ENCODE results near the gene TMUB2.

Gene TMUB2

DNA sequence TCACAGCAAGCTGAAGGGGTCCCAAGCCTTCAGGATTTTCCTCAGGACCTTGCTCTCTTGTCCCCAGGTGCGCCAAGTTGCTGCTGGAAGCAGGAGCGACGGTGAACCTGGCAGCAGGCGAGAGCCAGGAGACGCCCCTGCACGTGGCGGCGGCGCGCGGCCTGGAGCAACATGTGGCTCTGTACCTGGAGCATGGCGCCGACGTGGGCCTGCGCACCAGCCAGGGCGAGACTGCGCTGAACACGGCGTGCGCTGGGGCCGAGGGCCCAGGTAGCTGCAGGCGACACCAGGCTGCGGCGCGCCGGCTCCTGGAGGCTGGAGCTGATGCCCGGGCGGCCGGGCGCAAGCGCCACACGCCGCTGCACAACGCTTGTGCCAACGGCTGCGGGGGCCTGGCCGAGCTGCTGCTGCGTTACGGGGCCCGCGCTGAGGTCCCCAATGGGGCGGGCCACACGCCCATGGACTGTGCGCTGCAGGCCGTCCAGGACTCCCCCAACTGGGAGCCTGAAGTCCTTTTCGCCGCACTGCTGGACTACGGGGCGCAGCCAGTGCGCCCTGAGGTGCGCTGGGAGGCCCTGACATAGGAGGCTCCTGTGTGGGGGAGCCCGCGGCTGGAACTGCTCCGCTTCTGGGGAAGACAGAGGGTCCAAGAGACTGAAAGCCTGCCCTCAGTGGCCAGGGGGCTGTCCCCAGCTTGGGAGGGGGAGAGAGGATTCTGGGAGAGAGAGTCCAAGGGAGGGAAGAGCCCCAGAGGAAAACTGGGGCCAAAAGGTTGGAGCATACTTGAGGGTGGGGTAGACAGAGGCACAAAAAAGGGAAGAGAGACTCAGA, 9.9 kb upstream of the TMUB2 start:
- DNase-seq, result no peak

- no peak for DNase-seq
Observed at GRCh38 chr17:44177640-44178039, 9.1 kb upstream of the TMUB2 start.

GRCh38 chr17:44178133-44178532, 8.6 kb upstream of the TMUB2 start:
- no peak for DNase-seq

- no peak for DNase-seq
Observed at GRCh38 chr17:44183024-44183423, 3.7 kb upstream of the TMUB2 start.

GRCh38 chr17:44184212-44184810, 2.5 kb upstream of the TMUB2 start:
- DNase-seq, result no peak

- DNase-seq, result no peak
Observed at GRCh38 chr17:44187131-44187899, 543 bp downstream of the TMUB2 start.

- no peak for DNase-seq
Observed at GRCh38 chr17:44188576-44189403, 2.0 kb downstream of the TMUB2 start.

DNA sequence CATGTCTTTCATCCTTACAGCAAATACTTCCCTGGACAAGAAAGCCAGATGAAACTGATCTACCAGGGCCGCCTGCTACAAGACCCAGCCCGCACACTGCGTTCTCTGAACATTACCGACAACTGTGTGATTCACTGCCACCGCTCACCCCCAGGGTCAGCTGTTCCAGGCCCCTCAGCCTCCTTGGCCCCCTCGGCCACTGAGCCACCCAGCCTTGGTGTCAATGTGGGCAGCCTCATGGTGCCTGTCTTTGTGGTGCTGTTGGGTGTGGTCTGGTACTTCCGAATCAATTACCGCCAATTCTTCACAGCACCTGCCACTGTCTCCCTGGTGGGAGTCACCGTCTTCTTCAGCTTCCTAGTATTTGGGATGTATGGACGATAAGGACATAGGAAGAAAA, 3.7 kb downstream of the TMUB2 start:
- DNase-seq, result no peak

- no peak for DNase-seq
Observed at GRCh38 chr17:44191369-44191768, 4.6 kb downstream of the TMUB2 start.

DNA sequence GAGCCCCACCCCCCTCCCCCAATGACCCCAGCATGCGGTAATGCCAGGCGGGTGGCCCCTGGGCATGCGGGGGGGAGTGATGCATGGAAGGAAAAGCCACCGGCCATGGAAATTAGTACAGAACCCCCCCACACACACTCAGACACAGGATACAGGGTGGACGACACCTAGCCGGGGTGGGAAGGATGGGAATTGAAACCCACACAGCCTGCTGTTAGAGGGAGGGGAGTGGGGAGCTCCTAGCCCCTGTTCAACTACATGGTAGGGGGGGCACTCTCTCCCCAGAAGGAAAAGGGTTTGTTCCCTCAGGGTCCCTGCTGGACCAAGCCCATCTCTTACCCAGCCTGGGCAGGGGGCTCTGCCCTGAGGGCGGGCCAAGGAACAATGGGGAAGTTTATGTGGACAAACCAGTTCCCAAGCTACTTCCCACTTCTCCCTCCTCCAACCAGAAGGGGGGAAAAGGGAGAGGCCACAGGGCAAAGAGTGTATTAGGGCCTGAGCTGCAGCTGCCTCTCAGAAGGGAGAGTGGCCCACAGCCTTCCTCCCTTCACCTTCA, 5.2 kb downstream of the TMUB2 start:
- no peak for DNase-seq

- no peak for DNase-seq
Observed at GRCh38 chr17:44192750-44193149, 6.0 kb downstream of the TMUB2 start.

DNA sequence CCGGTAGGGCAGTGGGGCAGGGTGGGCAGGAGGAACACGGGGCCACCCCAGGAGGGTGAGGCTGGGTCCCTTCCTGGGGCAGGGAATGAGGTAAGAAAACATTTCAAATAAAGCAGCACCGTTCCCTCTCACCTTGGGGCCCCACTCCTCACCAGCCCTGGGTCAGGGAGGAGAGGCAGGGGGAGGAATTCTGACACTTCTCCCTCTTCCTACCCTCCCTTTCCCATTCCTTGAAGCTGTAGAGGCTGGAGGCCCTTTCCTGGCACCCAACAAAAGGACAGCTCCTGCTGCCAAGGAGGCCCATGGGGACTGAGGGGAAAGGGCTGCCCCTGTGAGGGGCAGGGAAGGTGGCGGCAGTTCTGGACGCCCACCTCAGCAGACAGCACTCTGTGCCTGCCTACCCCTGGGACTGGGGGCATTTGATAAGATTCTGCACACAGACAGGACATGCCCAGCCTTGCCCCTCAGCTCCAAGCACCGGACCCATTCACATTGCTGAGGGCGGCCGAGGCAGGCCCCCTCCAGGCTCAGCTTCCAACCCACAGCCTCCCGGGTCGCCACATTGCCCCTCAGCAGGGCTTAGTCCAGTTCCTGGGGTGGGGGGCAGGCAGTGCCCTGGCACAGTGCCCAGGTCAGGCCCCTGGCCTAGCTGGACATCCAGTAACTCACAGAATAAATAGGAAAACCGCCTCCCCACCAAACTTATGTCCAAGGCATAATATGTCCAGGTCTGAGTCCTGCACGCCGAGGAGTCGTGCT, 6.7 kb downstream of the TMUB2 start:
- DNase-seq, result no peak

DNA sequence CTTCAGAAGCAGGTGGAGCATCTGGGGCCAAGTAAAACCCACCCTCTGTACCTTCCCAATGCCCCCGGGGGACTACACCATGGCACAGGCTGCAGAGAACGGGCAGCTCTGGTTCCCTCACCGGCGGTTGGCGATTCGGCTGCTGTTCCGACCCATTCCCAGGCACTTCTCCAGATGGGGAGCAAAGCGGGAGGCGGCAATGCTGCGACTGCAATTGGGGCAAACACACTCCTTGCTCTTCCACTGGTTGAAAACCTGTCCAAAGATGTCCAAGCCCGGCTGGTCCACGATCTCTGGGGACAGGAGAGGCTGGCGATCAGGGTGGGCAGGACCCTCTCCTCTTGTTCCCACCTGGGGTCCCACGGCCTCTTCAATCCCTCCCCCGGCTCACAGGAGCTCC, 10.3 kb downstream of the TMUB2 start:
- no peak for DNase-seq

GRCh38 chr17:44197980-44198720, 11.4 kb downstream of the TMUB2 start:
- DNase-seq, result peak; percentile 45

GRCh38 chr17:44198721-44199552, 12.2 kb downstream of the TMUB2 start:
- DNase-seq, result no peak

DNA sequence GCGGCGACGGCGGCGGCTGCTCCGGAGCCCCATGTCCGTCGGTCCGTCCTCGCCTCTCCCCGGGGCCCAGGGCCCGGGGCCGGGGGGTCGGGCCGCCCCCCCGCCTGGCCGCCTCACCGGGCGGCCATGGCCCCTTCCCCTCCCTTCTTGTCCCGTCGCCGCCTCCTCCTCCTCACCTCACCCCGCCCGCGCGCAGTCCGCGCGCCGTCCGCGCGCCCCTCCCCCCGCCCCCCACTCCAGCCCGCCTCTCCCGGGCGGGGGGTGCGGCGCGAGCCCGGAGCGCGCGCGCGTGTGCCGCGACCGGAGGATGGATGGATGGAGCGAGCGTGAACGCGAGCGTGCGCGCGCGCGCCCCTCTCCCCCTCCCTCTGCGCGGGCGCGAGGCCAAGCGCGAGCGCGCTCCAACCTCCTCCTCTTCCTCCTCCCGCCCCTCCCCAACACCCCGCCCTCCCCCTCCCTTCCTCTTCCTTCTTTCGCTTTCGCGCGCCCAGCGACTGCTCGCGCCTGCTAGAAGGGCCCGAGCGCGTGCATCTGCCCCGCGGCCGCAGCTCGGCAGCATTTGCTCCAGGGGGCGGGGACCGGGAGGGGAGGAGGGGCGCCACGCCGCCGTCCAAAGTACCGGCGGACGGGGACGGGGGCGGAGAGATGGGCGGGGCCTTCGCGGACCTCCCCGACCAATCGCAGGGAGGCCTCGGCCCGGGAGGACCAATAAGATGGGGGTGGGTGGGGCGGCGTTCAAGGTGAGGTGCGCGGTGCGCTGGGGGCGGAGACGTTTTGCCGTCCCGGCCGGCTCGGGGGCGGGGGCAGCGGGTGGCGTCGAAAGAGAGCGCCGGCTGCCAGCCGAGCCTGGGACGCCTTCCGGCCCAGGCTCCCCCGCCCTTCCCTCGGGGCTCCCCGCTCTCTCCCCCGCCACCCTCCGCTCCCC, 13.0 kb downstream of the TMUB2 start, which contains the start of gene ATXN7L3:
Gene ATXN7L3, minus strand, starts transcription at position 332 of the 925 bp plus-strand sequence. CDS start 1,814 bp downstream, outside the sequence.
- peak; percentile 97 for DNase-seq

- DNase-seq, result no peak
Observed at GRCh38 chr17:44200478-44201155, 13.8 kb downstream of the TMUB2 start.

- no peak for DNase-seq
Observed at GRCh38 chr17:44202756-44203155, 16.0 kb downstream of the TMUB2 start.

All from KG1 (cell line).